GM21723 (cell line): ENCODE results near the gene AAGAB.
"Not testable (repeated sequence)": the region's sequence is repeated elsewhere in the genome, so short reads cannot be mapped to it uniquely, and the experiment has no call there.

Experiments
- ATAC-seq: cut with Tn5 transposase; IDR thresholded peaks from one replicate; pipeline ENCODE4 v1.9.1; 2021; ENCODE audit warnings: mild to moderate bottlenecking, moderate library complexity; ENCODE audit not compliant: unreplicated experiment

The AAGAB gene

DNA sequence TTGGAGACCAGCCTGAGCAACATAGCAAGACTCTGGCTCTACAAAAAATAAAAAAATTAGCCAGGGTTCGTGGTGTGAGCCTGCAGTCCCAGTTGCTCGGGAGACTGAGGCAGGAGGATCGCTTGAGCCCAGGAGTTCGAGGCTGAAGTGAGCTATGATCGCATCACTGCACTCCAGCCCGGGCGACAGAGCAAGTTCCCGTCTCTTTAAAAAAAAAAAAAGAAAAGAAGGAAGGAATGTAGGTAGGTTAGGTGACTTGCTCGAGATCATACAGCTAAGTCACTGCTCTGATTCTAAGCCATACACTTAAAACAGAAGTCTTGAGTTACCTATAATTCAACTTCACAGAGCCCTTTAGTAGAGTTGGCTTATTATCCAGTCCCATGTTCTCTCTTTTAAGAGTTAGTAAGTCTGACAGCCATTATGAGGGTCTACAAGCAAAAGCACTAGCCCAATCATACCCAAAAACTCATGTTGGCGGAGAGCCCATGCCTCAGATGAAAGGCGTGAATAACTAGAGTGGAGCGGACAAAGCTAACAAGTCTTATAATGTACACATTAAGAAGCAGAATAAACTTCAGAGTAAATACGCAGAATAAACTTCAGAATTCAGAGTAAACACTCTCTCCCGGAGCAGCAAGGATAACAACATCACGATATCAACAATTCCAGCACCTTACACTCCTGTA lies 768 bp downstream of the AAGAB start:
- peak; percentile 7 for ATAC-seq

DNA sequence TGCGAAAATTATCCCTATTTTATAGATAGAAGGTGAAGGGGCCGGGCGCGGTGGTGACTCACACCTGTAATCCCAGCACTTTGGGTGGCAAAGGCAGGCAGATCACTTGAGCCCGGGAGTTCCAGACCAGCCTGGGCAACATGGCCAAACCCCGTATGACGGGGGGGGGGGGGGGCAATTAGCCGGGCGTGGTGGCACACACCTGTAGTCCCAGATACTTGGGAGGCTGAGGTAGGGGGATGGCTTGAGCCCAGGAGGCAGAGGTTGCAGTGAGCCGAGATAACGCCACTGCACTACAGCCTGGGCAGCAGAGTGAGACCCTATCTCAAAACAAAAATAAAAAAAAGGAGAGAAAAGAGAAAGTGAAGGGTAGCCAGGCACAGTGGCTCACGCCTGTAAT lies 1.4 kb downstream of the AAGAB start:
- ATAC-seq, result no peak

DNA sequence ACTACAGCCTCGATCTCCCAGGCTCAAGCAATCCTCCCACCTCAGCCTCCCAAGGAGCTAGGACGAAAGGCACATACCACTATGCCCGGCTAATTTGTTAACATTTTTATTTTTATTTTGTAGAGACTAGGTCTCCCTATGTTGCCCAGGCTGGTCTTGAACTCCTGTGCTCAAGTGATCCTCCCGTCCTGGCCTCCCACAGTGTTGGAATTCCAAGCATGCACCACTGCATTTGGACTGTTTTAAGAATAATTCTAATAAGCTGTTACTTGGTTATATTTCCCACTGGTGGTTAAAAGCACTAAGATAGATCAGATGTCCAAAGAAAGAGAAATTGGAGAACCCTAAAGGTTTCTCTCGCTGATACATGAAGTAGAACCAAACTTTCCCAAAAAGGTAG lies 3.1 kb downstream of the AAGAB start:
- ATAC-seq, result no peak

DNA sequence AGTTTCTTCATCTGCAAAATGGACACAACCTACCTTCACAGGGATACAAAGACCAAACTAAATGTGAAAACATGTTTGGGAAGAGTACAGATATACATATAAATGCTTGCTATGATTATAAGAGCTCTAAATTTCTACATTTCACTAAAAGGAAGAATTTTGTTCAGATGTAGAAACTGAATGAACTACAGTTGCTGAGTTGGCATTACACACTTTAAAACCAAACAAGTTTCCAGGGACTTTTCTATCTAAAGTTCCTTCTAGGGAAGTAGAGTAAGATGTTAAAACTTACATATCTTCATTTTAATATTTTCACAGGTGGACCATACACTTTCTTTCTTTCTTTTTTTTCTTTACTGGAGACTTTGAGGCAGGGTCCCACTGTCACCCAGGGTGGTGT lies 4.6 kb downstream of the AAGAB start:
- no peak for ATAC-seq

- ATAC-seq, result no peak
Observed at GRCh38 chr15:67248011-67248505, 6.4 kb downstream of the AAGAB start.

DNA sequence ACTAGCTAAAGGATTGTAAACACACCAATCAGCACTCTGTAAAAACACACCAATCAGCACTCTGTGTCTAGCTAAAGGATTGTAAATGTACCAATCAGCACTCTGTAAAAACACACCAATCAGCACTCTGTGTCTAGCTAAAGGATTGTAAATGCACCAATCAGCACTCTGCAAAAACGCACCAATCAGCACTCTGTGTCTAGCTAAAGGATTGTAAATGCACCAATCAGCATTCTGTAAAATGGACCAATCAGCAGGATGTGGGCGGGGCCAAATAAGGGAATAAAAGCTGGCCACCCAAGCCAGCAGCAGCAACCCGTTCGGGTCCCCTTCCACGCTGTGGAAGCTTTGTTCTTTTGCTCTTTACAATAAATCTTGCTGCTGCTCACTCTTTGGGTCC lies 7.9 kb downstream of the AAGAB start:
- not testable (repeated sequence) for ATAC-seq

DNA sequence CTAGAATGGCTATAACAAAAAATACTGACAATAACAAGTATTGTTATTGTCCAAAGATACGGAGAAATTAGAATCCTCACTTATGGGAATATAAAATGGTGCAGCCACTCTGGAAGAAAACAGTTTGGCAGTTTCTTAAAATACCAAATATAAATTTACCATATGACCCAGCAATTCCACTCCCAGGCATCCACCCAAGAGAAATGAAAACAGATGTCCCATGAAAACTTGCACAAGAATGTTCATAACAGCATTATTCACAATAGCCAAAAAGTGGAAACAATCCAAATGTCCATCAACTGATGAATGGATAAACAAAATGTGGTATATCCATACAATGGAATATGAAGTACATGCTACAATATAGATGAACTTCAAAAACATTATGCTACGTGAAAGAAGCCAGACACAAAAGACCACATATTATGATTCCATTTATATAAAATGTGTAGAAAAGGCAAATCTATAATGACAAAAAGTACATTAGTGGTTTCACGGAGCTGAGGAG lies 9.4 kb downstream of the AAGAB start:
- no peak for ATAC-seq

GRCh38 chr15:67242708-67243111 lies 11.8 kb downstream of the AAGAB start:
- no peak for ATAC-seq

DNA sequence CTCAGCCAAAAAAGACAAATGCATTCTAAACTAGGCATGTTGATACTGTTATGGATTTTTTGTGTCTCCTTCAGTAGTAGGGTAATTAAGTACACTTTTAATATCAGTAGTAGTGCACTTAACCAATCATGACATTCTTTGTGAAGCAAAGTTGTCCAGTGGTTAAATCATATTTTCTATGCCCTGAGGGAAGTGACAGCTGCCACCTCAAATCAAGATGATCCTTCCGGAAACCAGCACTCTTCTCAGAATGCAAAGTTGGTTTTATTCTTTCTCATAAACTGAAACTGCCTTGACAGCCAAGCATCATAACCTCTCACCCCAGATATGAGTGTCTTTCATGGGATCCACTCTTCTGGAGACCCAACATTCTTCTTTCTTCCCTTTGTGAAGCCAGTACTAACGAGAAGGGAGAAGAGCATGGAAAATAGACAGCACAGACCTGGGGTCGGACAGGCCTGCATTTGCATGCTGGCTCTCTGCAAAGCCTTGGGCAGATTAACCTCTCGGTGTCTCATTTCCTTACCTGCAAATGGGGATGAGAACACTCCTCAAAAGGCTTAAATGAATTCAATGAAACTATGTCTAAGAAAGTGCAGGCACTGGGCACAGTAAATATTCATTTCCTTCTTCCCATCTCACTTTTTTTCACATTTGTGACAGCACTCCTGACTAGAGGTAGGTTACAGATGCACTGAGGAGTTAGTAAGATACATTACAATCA lies 13.2 kb downstream of the AAGAB start:
- ATAC-seq, result peak; percentile 67

DNA sequence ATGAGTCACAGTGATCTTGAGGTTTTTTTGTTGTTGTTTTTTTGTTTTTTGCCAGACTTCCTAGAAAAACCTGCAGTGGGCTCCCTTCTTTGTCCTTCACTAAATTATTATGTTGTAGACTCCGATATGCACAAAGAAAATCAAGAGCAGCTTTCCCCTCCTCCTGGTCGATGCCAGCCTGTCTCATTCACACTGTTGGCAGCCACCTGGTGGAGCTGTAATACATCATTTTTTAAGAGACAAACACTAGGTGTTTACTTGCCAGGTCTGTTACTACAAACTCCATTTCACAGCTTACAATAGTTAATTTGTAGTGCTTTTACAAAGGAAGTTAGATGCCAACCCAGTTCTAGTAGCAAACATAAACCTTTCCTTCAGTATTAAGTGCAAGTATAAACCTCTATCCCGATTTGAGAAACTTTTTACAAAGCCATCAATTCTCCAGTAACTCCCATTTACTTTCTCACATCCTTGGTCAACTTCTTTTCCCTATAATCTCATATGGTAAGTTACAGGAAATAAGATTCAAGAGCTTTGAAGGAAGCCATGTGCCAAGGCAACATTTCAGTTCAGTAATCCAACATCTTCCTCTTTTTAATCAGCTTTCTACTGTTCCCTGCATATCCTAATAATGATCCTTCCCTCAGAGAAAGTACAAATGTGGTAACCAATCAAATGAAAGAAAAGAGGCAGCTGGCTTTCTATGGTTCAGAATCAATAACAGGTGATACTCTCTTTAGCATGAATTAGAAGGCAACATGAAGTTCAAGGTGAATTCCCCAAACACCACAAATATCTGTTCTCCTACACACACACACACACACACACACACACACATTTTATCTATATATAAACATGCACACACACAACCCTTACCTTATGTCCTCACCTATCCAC lies 14.0 kb downstream of the AAGAB start:
- peak; percentile 15 for ATAC-seq

- ATAC-seq, result no peak
Observed at GRCh38 chr15:67232591-67232990, 21.9 kb downstream of the AAGAB start.

- no peak for ATAC-seq
Observed at GRCh38 chr15:67230504-67230903, 24.0 kb downstream of the AAGAB start.

GRCh38 chr15:67228286-67228685 lies 26.2 kb downstream of the AAGAB start:
- no peak for ATAC-seq

DNA sequence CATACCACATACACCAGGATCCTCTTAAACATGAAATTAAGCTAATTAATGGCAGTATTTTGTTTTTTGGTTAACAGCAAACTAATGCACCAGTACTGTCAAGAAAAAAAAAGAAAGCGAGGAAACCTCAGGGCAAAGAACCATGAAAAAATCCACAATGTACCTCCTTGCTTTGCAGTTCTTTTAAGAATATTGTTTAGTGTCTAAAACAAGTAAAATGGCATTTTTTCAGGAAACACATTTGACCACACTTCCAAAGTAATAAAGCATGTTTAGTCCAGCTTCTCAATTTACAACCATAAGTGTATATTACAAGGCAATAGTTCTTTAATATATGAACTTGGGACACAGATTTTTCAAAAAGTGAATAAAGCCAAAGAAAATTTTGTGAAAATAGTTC lies 26.6 kb downstream of the AAGAB start:
- ATAC-seq, result no peak

DNA sequence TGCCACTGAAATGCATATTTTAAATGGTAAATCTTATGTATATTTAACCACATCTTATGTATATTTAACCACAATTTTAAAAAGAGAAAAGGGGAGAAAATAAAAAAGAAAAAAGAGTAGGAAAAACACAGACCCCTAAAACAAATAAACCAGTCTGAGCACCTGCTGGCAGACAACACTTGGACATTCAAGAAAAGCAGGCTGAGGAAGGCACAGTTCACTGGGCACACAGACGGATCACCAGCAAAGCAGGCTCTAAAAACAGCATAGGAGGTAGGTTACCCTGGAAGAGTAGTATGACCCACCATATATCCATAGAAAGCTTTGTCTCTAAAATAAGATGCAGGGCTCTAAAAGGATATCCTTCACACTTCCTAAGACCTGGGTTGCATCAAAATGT lies 27.0 kb downstream of the AAGAB start:
- ATAC-seq, result no peak

DNA sequence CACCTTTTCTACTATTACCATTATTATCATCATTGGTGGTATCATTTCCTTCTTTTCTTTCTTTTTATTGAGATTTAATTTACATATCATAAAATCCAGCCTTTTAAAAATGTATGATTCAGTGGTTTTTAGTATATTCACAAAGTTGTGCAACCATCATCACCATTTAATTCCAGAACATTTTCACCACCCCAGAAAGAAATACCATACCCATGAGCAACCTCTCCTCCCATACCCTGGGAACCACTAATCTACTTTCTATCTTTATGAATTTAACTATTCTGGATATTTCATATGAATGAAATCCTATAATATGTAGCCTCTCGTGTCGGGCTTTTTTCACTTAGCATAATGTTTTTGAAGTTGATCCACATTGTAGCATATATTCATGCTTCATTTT lies 29.1 kb downstream of the AAGAB start:
- ATAC-seq, result no peak

- ATAC-seq, result no peak
Observed at GRCh38 chr15:67224889-67225288, 29.6 kb downstream of the AAGAB start.

GRCh38 chr15:67219288-67219687 lies 35.2 kb downstream of the AAGAB start:
- ATAC-seq, result no peak

- no peak for ATAC-seq
Observed at GRCh38 chr15:67218428-67218827, 36.0 kb downstream of the AAGAB start.

DNA sequence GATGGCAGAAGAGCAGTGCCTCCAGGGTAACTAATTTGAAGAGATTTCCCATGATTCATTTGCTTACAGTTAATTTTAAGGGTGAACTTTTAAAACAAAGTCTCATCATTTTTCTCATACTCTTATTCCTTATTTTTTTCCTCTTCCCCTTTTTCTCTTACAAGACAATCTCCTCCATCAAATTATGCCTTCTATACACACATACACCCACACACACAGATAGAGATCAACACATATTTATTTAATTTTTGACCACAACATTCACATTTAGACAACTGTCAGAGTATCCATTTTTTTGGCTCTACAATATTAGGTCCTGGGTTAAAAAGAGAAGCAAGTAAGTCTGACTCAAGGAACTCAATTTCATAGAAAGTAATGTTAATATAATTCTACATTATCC lies 37.6 kb downstream of the AAGAB start:
- no peak for ATAC-seq

- no peak for ATAC-seq
Observed at GRCh38 chr15:67215102-67215501, 39.4 kb downstream of the AAGAB start.
